SK-N-SH treated with all-trans-retinoic acid at 6 μM for 48 hours (cell line): ENCODE results near the gene FSTL3.

Source experiments
- BACH2 ChIP-seq: fragments of 250-450 bp; sonication (Bioruptor Pico); IDR thresholded peaks from 2 replicates; pipeline ENCODE4 v1.9.0; 2021; ENCODE audit warnings: mild to moderate bottlenecking, borderline replicate concordance
- CREB5 ChIP-seq: fragments of 250-450 bp; sonication (Bioruptor Pico); IDR thresholded peaks from 2 replicates; pipeline ENCODE4 v1.5.1; 2020; ENCODE audit warnings: low read depth, mild to moderate bottlenecking, moderate library complexity
- CSDC2 ChIP-seq: fragments of 250-450 bp; sonication (Bioruptor Pico); IDR thresholded peaks from 2 replicates; pipeline ENCODE4 v1.5.0; 2020; ENCODE audit warnings: mild to moderate bottlenecking, moderate library complexity
- GLIS3 ChIP-seq: fragments of 250-450 bp; sonication (Bioruptor Pico); IDR thresholded peaks from 2 replicates; pipeline ENCODE4 v1.5.0; 2020; ENCODE audit warnings: mild to moderate bottlenecking, moderate library complexity
- ISL1 ChIP-seq: fragments of 250-450 bp; sonication (Bioruptor Pico); IDR thresholded peaks from 2 replicates; pipeline ENCODE4 v2.1.2; 2022; ENCODE audit warnings: mild to moderate bottlenecking, moderate library complexity
- OSR1 ChIP-seq: fragments of 250-450 bp; sonication (Bioruptor Pico); IDR thresholded peaks from 2 replicates; pipeline ENCODE4 v1.8.0; 2022; ENCODE audit warnings: moderate library complexity, mild to moderate bottlenecking, inconsistent platforms
- PATZ1 ChIP-seq: fragments of 250-450 bp; sonication (Bioruptor Pico); IDR thresholded peaks from 2 replicates; pipeline ENCODE4 v1.8.0; 2020; ENCODE audit warnings: mild to moderate bottlenecking, moderate library complexity, borderline replicate concordance
- RARB ChIP-seq: fragments of 250-450 bp; sonication (Bioruptor Pico); IDR thresholded peaks from 2 replicates; pipeline ENCODE4 v1.8.0; 2021; ENCODE audit warnings: mild to moderate bottlenecking, moderate library complexity
- TSHZ2 ChIP-seq: fragments of 250-450 bp; sonication (Bioruptor Pico); IDR thresholded peaks from 2 replicates; pipeline ENCODE4 v1.5.0; 2020; ENCODE audit warnings: mild to moderate bottlenecking, moderate library complexity
- ZC3H10 ChIP-seq: fragments of 250-450 bp; sonication (Bioruptor Pico); IDR thresholded peaks from 2 replicates; pipeline ENCODE4 v1.5.1; 2021; ENCODE audit warnings: mild to moderate bottlenecking, moderate library complexity
- ZFP30 ChIP-seq: fragments of 450-650 bp; formaldehyde crosslinking; IDR thresholded peaks from 2 replicates; pipeline ENCODE4 v1.5.0; 2022; ENCODE audit warnings: mild to moderate bottlenecking, moderate library complexity
- ZNF565 ChIP-seq: fragments of 450-650 bp; formaldehyde crosslinking; conservative IDR thresholded peaks from 2 replicates; pipeline ENCODE4 v1.5.0; 2020; ENCODE audit warnings: low read depth, mild to moderate bottlenecking, moderate library complexity

GRCh38 chr19:694481-695351, 18.5 kb downstream of the FSTL3 start:
- no peak for TF ChIP-seq RARB (CRISPR knock-in tag)
- no peak for TF ChIP-seq CSDC2 (CRISPR knock-in tag)
- no peak for TF ChIP-seq PATZ1 (CRISPR knock-in tag)
- no peak for TF ChIP-seq ZFP30 (CRISPR knock-in tag)
- no peak for TF ChIP-seq OSR1
- no peak for TF ChIP-seq TSHZ2 (CRISPR knock-in tag)
- no peak for TF ChIP-seq ZC3H10 (CRISPR knock-in tag)
- no peak for TF ChIP-seq BACH2 (CRISPR knock-in tag)
- no peak for TF ChIP-seq CREB5 (CRISPR knock-in tag)
- no peak for TF ChIP-seq ZNF565 (CRISPR knock-in tag)
- TF ChIP-seq ISL1 (CRISPR knock-in tag) = no peak
- no peak for TF ChIP-seq GLIS3 (CRISPR knock-in tag)
